Colonic mucosa (tissue), 4 donors: ENCODE measurements around the gene THSD7A. TPM values are rescaled to one million over a fixed set of nuclear protein-coding genes. Genes with fewer than 3 reads are reported as not detected.
"Not testable (repeated sequence)": the region's sequence is repeated elsewhere in the genome, so short reads cannot be mapped to it uniquely, and the experiment has no call there.

Experiments
- DNase-seq: peaks from one replicate; pipeline ENCODE4 v3.0.0-alpha.2; 2020
- H3K27ac ChIP-seq: fragments of 200-600 bp; one replicate; pipeline ENCODE4 v1.8.0; 2021
- H3K27me3 ChIP-seq: fragments of 200-600 bp; one replicate; pipeline ENCODE4 v1.8.0; 2021
- H3K36me3 ChIP-seq: fragments of 200-600 bp; one replicate; pipeline ENCODE4 v1.8.0; 2021
- H3K4me1 ChIP-seq: fragments of 200-600 bp; one replicate; pipeline ENCODE4 v1.8.0; 2021; ENCODE audit warnings: mild to moderate bottlenecking
- H3K4me3 ChIP-seq: fragments of 200-600 bp; one replicate; pipeline ENCODE4 v1.8.0; 2021
- H3K9ac ChIP-seq, 2 donors: one replicate each; pipeline ENCODE4 v1.7.0; 2013; ENCODE audit warnings: control low read depth in 2 of 2, low read depth in 2 of 2, low read length in 2 of 2
- H3K9me3 ChIP-seq: fragments of 200-600 bp; one replicate; pipeline ENCODE4 v1.8.0; 2021
- intact Hi-C: fragments of 100-400 bp; cut with DNase I; formaldehyde crosslinking; loops from one replicate; pipeline ENCODE4 v1.14.1; 2022
- total RNA-seq, 2 donors: library from RNA; stranded (reverse); fragmentation: NEBNext Ultra II Directional in 1 of 2; extraction: Animal tissue kit (Norgen Biotek cat#: 25700) in 1 of 2; gene quantifications; one replicate each; pipeline ENCODE4 v1.2.1, GENCODE V29; 2021
- TF ChIP-seq, protein P1 (sequence below): fragments of 200-600 bp; IDR thresholded peaks from one replicate; pipeline ENCODE4 v1.8.0; 2022; ENCODE audit warnings: antibody characterized with exemption, mild to moderate bottlenecking
- donor health status: healthy.
- donor health status: DM: no; HTN: no; CAD: no.
- donor health status: DM: no; HTN: no; CAD: no.

THSD7A gene
- total RNA-seq, 2 donors from 2014 or later, result 2.1 to 2.3 TPM

DNA sequence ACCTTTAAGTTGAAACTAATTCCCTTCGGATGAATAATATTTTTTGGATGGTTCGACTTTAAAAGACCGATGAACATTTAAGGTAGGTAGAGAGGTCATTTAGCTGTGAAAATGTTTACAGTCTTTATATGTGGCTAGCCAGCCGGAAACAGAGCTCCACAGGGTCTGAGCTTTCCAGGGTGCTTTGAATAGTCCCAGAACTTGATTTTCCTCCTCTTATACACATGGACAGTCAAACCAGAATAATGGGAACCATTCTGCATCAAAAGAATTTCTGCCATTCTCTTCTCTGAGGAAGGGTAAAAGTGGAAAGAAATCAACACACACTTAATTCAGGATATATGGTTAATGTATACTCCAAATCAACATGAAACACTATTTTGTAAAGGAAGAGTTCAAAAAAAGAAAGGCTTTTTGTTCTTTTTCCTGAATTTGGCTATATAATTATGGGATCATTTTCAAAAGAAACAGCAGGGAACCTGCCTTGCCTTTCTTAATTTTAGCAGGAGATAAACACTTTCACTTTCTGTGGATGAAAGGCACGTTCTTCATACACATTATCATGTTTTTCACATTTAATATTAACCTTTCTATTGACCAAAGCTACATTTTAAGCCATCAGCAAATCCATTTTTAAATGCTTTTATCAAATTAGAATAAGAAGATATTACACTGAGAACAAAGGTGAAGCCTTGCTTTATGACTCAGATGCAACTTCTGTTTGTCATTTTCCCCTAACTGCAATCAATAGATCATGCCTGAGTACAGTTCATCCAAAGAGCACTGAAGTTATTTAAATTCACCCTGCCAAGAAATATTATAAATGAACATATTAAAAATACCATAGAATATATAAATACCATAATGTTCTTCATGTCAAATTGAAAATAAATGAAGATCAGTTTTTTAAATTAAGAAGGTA, 307.3 kb downstream of the THSD7A start:
- TF ChIP-seq, protein P1, sequence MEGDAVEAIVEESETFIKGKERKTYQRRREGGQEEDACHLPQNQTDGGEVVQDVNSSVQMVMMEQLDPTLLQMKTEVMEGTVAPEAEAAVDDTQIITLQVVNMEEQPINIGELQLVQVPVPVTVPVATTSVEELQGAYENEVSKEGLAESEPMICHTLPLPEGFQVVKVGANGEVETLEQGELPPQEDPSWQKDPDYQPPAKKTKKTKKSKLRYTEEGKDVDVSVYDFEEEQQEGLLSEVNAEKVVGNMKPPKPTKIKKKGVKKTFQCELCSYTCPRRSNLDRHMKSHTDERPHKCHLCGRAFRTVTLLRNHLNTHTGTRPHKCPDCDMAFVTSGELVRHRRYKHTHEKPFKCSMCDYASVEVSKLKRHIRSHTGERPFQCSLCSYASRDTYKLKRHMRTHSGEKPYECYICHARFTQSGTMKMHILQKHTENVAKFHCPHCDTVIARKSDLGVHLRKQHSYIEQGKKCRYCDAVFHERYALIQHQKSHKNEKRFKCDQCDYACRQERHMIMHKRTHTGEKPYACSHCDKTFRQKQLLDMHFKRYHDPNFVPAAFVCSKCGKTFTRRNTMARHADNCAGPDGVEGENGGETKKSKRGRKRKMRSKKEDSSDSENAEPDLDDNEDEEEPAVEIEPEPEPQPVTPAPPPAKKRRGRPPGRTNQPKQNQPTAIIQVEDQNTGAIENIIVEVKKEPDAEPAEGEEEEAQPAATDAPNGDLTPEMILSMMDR, result no peak
- intact Hi-C loops, result no loop called here
- H3K4me1 ChIP-seq, result no peaks in the 10 kb centered on the region
- no peaks in the 10 kb centered on the region for H3K27me3 ChIP-seq
- H3K9me3 ChIP-seq, result no peaks in the 10 kb centered on the region
- no peak overlapping the region for H3K27ac ChIP-seq
- no peak for DNase-seq
- H3K4me3 ChIP-seq, result no peak overlapping the region
- no peaks in the 10 kb centered on the region for H3K36me3 ChIP-seq
- H3K9ac ChIP-seq, result no peak overlapping the region

DNA sequence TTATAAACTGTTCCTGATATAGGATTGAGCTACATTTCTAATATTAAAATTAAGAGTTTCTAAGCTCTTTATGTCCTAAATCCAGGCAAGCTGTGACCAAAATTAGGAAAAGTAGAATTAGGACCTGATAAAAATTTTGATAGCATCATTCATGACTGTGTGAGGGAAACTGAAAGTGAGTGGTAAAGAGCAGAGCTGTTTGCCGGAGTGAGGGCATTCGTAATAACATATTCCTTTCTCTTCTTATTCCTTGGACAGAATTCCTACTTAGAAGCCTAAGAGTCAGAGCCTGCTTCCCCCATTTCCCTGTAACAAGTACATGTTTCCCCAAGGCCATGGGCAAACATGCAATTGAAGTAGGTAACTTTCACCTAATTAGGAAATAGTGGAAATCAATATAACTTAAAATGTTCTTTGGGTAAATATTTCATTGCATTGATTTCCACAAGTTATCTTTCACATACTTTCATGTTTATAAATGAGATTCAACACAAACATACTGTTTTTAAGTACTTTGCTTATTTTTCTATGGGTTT, 310.0 kb downstream of the THSD7A start:
- H3K27ac ChIP-seq, H3K9ac ChIP-seq, H3K4me3 ChIP-seq: not testable (repeated sequence)

DNA sequence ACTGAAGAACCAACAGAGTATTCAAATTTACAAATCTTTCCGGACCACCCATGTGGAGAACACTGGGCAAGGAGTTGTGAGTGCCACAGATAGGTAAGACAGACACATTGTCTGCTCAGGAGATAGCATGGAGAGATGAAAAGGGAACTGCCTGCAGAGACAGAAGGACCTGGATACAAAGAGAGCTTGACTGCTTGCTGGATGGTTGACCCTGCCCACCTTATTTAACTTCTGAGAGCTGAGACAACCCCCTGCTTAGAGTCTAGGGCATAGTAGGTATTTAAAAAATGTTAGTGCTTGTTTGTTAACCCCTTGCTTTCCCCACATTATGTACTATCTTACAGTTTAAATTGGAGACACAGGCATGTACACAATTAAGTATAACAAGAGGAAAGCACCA, 314.1 kb downstream of the THSD7A start:
- Histone ChIP-seq H3K9ac (no peak overlapping the region), H3K9me3 (no peaks in the 10 kb centered on the region), H3K27me3 (no peaks in the 10 kb centered on the region), H3K4me3 (no peak overlapping the region), H3K4me1 (no peaks in the 10 kb centered on the region), H3K36me3 (no peaks in the 10 kb centered on the region), H3K27ac (no peak overlapping the region)
- TF ChIP-seq, protein P1, result no peak
- intact Hi-C loops, result no loop called here
- DNase-seq, result no peak

More for the DNA sequence above, 310.0 kb downstream of the THSD7A start:
- DNase-seq, H3K36me3 ChIP-seq, H3K27me3 ChIP-seq, H3K4me1 ChIP-seq, H3K9me3 ChIP-seq, intact Hi-C loops: not testable (repeated sequence)

DNA sequence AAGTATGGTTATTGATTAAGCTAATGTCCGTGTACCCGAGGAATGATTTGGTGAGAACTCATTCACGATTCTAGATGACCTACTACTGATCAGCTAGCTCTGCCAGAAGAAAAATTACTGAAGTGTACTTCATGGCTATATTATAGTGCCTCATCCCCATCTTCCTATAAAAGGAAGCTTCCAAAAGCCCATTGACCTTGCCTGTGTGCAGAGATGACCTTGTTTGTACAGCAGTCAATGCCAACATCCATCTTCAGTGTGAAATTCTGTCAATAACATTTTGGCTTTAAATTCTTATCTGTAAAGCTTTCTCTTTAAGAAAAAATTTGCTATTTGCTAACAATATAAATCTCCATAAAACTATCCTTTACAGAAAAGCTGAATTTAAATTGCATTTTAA, 315.7 kb downstream of the THSD7A start:
- intact Hi-C loops, result no loop called here
- H3K27ac ChIP-seq, result no peak overlapping the region
- DNase-seq, result no peak

DNA sequence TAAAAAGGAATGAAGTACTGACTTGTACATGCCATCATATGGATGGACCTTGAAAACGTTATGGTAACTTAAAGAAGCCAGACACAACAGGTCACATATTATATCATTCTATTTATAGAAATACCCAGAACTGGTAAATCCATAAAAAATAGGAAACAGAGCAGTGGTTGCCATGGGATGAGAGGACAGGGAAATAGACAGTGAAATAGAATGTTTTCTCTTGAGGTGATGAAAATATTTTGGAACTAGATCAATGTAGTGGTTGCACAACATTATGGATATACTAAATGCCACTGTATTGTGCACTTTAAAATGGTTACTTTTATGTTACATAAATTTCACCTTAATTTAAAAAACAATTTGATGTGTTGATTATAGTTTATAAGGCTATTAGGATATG, 318.5 kb downstream of the THSD7A start:
- TF ChIP-seq, protein P1, result no peak
- no peaks in the 10 kb centered on the region for H3K27me3 ChIP-seq
- no peak overlapping the region for H3K4me3 ChIP-seq
- intact Hi-C loops, result no loop called here
- no peaks in the 10 kb centered on the region for H3K36me3 ChIP-seq
- H3K9ac ChIP-seq, result no peak overlapping the region
- no peaks in the 10 kb centered on the region for H3K9me3 ChIP-seq
- DNase-seq, result no peak
- H3K4me1 ChIP-seq, result no peaks in the 10 kb centered on the region
- no peak overlapping the region for H3K27ac ChIP-seq

More for the DNA sequence above, 315.7 kb downstream of the THSD7A start:
- H3K36me3 ChIP-seq, result no peaks in the 10 kb centered on the region
- no peaks in the 10 kb centered on the region for H3K9me3 ChIP-seq
- no peaks in the 10 kb centered on the region for H3K4me1 ChIP-seq
- H3K9ac ChIP-seq, result no peak overlapping the region
- H3K27me3 ChIP-seq, result no peaks in the 10 kb centered on the region
- TF ChIP-seq, protein P1, result no peak
- no peak overlapping the region for H3K4me3 ChIP-seq

DNA sequence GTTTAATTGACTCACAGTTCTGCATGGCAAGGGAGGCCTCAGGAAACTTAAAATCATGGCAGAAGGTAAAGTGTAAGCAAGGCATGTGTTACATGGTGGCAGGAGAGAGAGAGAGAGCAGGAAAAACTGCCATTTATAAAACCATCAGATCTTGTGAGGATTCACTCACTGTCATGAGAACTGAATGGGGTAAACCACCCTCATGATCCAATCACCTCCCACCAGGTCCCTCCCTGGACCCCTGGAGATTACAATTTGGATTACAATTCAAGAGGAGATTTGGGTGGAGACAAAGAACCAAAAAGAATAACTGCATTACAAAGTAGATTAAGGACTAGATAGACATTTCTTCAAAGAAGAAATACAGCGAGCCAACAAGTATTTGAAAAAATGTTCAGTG, 324.1 kb downstream of the THSD7A start:
- Histone ChIP-seq H3K36me3 (no peaks in the 10 kb centered on the region), H3K4me1 (no peaks in the 10 kb centered on the region), H3K9me3 (no peaks in the 10 kb centered on the region), H3K27me3 (no peaks in the 10 kb centered on the region), H3K4me3 (no peak overlapping the region), H3K9ac (no peak overlapping the region), H3K27ac (no peak overlapping the region)
- intact Hi-C loops, result no loop called here
- TF ChIP-seq, protein P1, result no peak
- no peak for DNase-seq
